Trophoblast cell (in vitro differentiated cells and primary cell): Measurements from ENCODE around the gene FAM241B.
A peak's percentile ranks its signal among the peaks of the same experiment; 100 is the strongest.

ENCODE experiments used
- DNase-seq, 2 donors: peaks; one replicate each; pipeline ENCODE4 v3.0.0-alpha.2; 2016
- H2AFZ ChIP-seq: 2 replicates; pipeline ENCODE4 v1.6.1; 2013; ENCODE audit warnings: low read length, moderate library complexity, mild to moderate bottlenecking; ENCODE audit not compliant: insufficient read depth, poor library complexity
- H2AK5ac ChIP-seq: 2 replicates; pipeline ENCODE4 v1.6.1; 2013; ENCODE audit warnings: mild to moderate bottlenecking, low read length
- H2BK120ac ChIP-seq: 2 replicates; pipeline ENCODE4 v1.6.1; 2013; ENCODE audit warnings: low read length, mild to moderate bottlenecking, moderate library complexity; ENCODE audit not compliant: insufficient read depth, poor library complexity
- H2BK12ac ChIP-seq: 2 replicates; pipeline ENCODE4 v1.6.1; 2013; ENCODE audit warnings: mild to moderate bottlenecking, low read length, moderate library complexity
- H2BK5ac ChIP-seq: 2 replicates; pipeline ENCODE4 v1.6.1; 2013; ENCODE audit warnings: low read length, low read depth, moderate library complexity, mild to moderate bottlenecking; ENCODE audit not compliant: poor library complexity
- H3K14ac ChIP-seq: 2 replicates; pipeline ENCODE4 v1.6.1; 2013; ENCODE audit warnings: mild to moderate bottlenecking, low read length
- H3K18ac ChIP-seq: 2 replicates; pipeline ENCODE4 v1.6.1; 2013; ENCODE audit warnings: mild to moderate bottlenecking, low read length
- H3K23ac ChIP-seq: 2 replicates; pipeline ENCODE4 v1.6.1; 2013; ENCODE audit warnings: low read length
- H3K27ac ChIP-seq: 2 replicates; pipeline ENCODE4 v1.5.1; 2013; ENCODE audit warnings: low read depth, mild to moderate bottlenecking, inconsistent platforms, low read length, moderate library complexity
- H3K27me3 ChIP-seq: 2 replicates; pipeline ENCODE4 v1.6.1; 2013; ENCODE audit warnings: inconsistent platforms, mild to moderate bottlenecking, low read length, moderate library complexity; ENCODE audit not compliant: insufficient read depth
- H3K36me3 ChIP-seq, 2 experiments: 1 replicate in 1 of 2; 2 replicates in 1 of 2; pipeline ENCODE4 v1.6.1; 2013; ENCODE audit warnings: low read length in 2 of 2, mild to moderate bottlenecking in 2 of 2, moderate library complexity in 1 of 2; ENCODE audit not compliant: insufficient read depth in 2 of 2, control insufficient read depth in 1 of 2
- H3K4ac ChIP-seq: 2 replicates; pipeline ENCODE4 v1.6.1; 2013; ENCODE audit warnings: low read depth, mild to moderate bottlenecking, low read length, moderate library complexity
- H3K4me1 ChIP-seq, 2 experiments: 1 replicate in 1 of 2; 2 replicates in 1 of 2; pipeline ENCODE4 v1.6.1; 2013; ENCODE audit warnings: low read length in 2 of 2, mild to moderate bottlenecking in 2 of 2, moderate library complexity in 1 of 2; ENCODE audit not compliant: insufficient read depth in 2 of 2, control insufficient read depth in 1 of 2
- H3K4me2 ChIP-seq: 2 replicates; pipeline ENCODE4 v1.6.1; 2013; ENCODE audit warnings: inconsistent platforms, mild to moderate bottlenecking, low read length, moderate library complexity
- H3K4me3 ChIP-seq: 2 replicates; pipeline ENCODE4 v1.5.1; 2013; ENCODE audit warnings: mild to moderate bottlenecking, low read depth, low read length, inconsistent platforms
- H3K79me1 ChIP-seq: one replicate; pipeline ENCODE4 v1.6.1; 2013; ENCODE audit warnings: low read length
- H3K79me2 ChIP-seq: 2 replicates; pipeline ENCODE4 v1.6.1; 2013; ENCODE audit warnings: low read length, mild to moderate bottlenecking; ENCODE audit not compliant: control insufficient read depth, insufficient read depth, poor library complexity
- H3K9ac ChIP-seq: 2 replicates; pipeline ENCODE4 v1.6.1; 2013; ENCODE audit warnings: mild to moderate bottlenecking, low read length
- H3K9me3 ChIP-seq: 2 replicates; pipeline ENCODE4 v1.6.1; 2013; ENCODE audit warnings: low read depth, mild to moderate bottlenecking, control low read depth, inconsistent platforms, low read length; ENCODE audit not compliant: insufficient read depth
- H4K12ac ChIP-seq: 2 replicates; pipeline ENCODE4 v1.6.1; 2013; ENCODE audit warnings: low read depth, mild to moderate bottlenecking, low read length, moderate library complexity
- H4K8ac ChIP-seq: 2 replicates; pipeline ENCODE4 v1.6.1; 2013; ENCODE audit warnings: low read depth, mild to moderate bottlenecking, low read length, moderate library complexity
- H4K91ac ChIP-seq: one replicate; pipeline ENCODE4 v1.6.1; 2013; ENCODE audit warnings: low read depth, mild to moderate bottlenecking, low read length, moderate library complexity
- WGBS: extraction: QIAGEN DNeasy Blood & Tissue Kit; methylation state at CpG from one replicate; pipeline ENCODE4 v1.1.7; 2013; ENCODE audit warnings: missing lambda C conversion rate; ENCODE audit not compliant: insufficient read length, insufficient coverage; ENCODE audit errors: extremely low coverage; 5-methylcytosine and 5-hydroxymethylcytosine counted together

FAM241B gene

GRCh38 chr10:69668721-69669120, 38.7 kb downstream of the FAM241B start:
- no peak overlapping the region for H2AFZ ChIP-seq
- no peak overlapping the region for H2BK5ac ChIP-seq
- no peak overlapping the region for H3K4ac ChIP-seq
- H2BK12ac ChIP-seq = no peak overlapping the region
- H3K27ac ChIP-seq = no peak overlapping the region
- no peak overlapping the region for H3K4me2 ChIP-seq
- H3K9ac ChIP-seq = no peak overlapping the region
- no peak overlapping the region for H4K8ac ChIP-seq
- no peak overlapping the region for H4K12ac ChIP-seq
- DNase-seq = no peak
- no peak overlapping the region for H3K14ac ChIP-seq
- H3K36me3 ChIP-seq = no peaks in the 10 kb centered on the region
- H3K18ac ChIP-seq = no peak overlapping the region
- H3K9me3 ChIP-seq = no peaks in the 10 kb centered on the region
- no peaks in the 10 kb centered on the region for H3K4me1 ChIP-seq
- no peak overlapping the region for H2BK120ac ChIP-seq
- H4K91ac ChIP-seq = no peak overlapping the region
- no peaks in the 10 kb centered on the region for H3K27me3 ChIP-seq
- no peak overlapping the region for H3K4me3 ChIP-seq
- WGBS = no CpG with 5 or more reads among the region's 5 CpGs
- H3K79me2 ChIP-seq = no peaks in the 10 kb centered on the region
- H3K79me1 ChIP-seq = no peaks in the 10 kb centered on the region
- no peak overlapping the region for H2AK5ac ChIP-seq
- no peak overlapping the region for H3K23ac ChIP-seq

GRCh38 chr10:69669409-69669808, 39.4 kb downstream of the FAM241B start:
- Histone ChIP-seq H4K12ac (no peak overlapping the region), H3K27ac (no peak overlapping the region), H4K91ac (no peak overlapping the region), H3K4me3 (no peak overlapping the region), H3K4me1 (no peaks in the 10 kb centered on the region), H3K14ac (no peak overlapping the region), H3K79me1 (no peaks in the 10 kb centered on the region), H3K9me3 (no peaks in the 10 kb centered on the region), H4K8ac (no peak overlapping the region), H2BK5ac (no peak overlapping the region), H3K23ac (no peak overlapping the region), H2BK12ac (no peak overlapping the region), H3K4me2 (no peak overlapping the region), H3K4ac (no peak overlapping the region), H2BK120ac (no peak overlapping the region), H3K36me3 (no peaks in the 10 kb centered on the region), H2AFZ (no peak overlapping the region), H3K27me3 (no peaks in the 10 kb centered on the region), H3K18ac (no peak overlapping the region), H3K79me2 (no peaks in the 10 kb centered on the region), H3K9ac (no peak overlapping the region), H2AK5ac (no peak overlapping the region)
- no CpG with 5 or more reads among the region's 4 CpGs for WGBS
- DNase-seq = no peak

- H3K79me2 ChIP-seq = no peaks in the 10 kb centered on the region
- no peak overlapping the region for H3K4ac ChIP-seq
- H3K4me3 ChIP-seq = no peak overlapping the region
- H4K12ac ChIP-seq = no peak overlapping the region
- no peak overlapping the region for H3K18ac ChIP-seq
- H2BK5ac ChIP-seq = no peak overlapping the region
- no peak overlapping the region for H2BK12ac ChIP-seq
- no peak for DNase-seq
- WGBS = no CpG with 5 or more reads among the region's 3 CpGs
- H3K79me1 ChIP-seq = no peaks in the 10 kb centered on the region
- H3K23ac ChIP-seq = no peak overlapping the region
- no peak overlapping the region for H2AK5ac ChIP-seq
- H3K9ac ChIP-seq = no peak overlapping the region
- no peak overlapping the region for H3K27ac ChIP-seq
- H4K91ac ChIP-seq = no peak overlapping the region
- no peaks in the 10 kb centered on the region for H3K36me3 ChIP-seq
- H2BK120ac ChIP-seq = no peak overlapping the region
- no peak overlapping the region for H2AFZ ChIP-seq
- H3K14ac ChIP-seq = no peak overlapping the region
- H3K4me2 ChIP-seq = no peak overlapping the region
- H3K27me3 ChIP-seq = no peaks in the 10 kb centered on the region
- H4K8ac ChIP-seq = no peak overlapping the region
- peaks cover 3% of the 10 kb centered on the region for H3K9me3 ChIP-seq
- no peaks in the 10 kb centered on the region for H3K4me1 ChIP-seq
Measured at GRCh38 chr10:69673521-69673920, 43.5 kb downstream of the FAM241B start.

GRCh38 chr10:69674786-69675185, 44.7 kb downstream of the FAM241B start:
- no peak for DNase-seq
- no peak overlapping the region for H3K4ac ChIP-seq
- no peak overlapping the region for H2BK120ac ChIP-seq
- H2AFZ ChIP-seq = no peak overlapping the region
- WGBS = no CpG with 5 or more reads among the region's 2 CpGs
- H2BK12ac ChIP-seq = no peak overlapping the region
- H3K79me2 ChIP-seq = no peaks in the 10 kb centered on the region
- H3K36me3 ChIP-seq = no peaks in the 10 kb centered on the region
- no peak overlapping the region for H4K8ac ChIP-seq
- no peak overlapping the region for H3K18ac ChIP-seq
- peak overlapping the region; percentile 25 for H3K4me3 ChIP-seq
- H3K27me3 ChIP-seq = no peaks in the 10 kb centered on the region
- H3K14ac ChIP-seq = no peak overlapping the region
- H2AK5ac ChIP-seq = no peak overlapping the region
- H3K27ac ChIP-seq = no peak overlapping the region
- no peaks in the 10 kb centered on the region for H3K79me1 ChIP-seq
- H2BK5ac ChIP-seq = no peak overlapping the region
- no peaks in the 10 kb centered on the region for H3K4me1 ChIP-seq
- H3K9ac ChIP-seq = no peak overlapping the region
- no peak overlapping the region for H3K4me2 ChIP-seq
- H4K91ac ChIP-seq = no peak overlapping the region
- peaks cover 3% of the 10 kb centered on the region for H3K9me3 ChIP-seq
- no peak overlapping the region for H3K23ac ChIP-seq
- H4K12ac ChIP-seq = no peak overlapping the region
